ENCODE measurements around the gene TEX9. TPM values are rescaled to one million over a fixed set of nuclear protein-coding genes. Genes with fewer than 3 reads are reported as not detected.

Gene TEX9
- total RNA-seq, 1 experiment from 2014 or later, result 4.1 TPM

DNA sequence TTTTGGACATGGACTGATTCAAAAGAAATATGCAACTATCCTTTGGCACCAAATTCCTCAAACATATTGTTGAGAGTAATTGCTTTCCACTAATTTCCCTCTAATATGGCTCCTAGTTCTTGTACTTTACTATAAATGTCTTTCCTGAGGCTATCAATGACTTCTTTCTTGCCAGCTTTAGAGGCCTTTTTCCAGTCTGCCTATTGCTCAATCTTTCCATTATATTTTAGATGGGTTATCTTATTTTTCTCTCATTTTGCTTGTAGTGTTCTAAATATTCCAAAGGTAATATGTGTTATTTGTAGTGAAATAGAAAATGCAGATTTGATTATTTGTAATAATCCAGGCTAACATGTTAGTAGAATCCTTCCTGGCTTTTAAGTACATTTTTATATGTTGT lies 11.5 kb upstream of the TEX9 start:
- intact Hi-C loops (cut with micrococcal nuclease; ENCODE audit: unreplicated experiment), result no loop called here
- Histone ChIP-seq H3K27ac (ENCODE audit: low read length) (no peak overlapping the region), H3K9me3 (ENCODE audit: control insufficient read depth, insufficient read depth, low read depth, low read length) (no peaks in the 10 kb centered on the region), H3K36me3 (ENCODE audit: control insufficient read depth, insufficient read depth, low read length) (no peaks in the 10 kb centered on the region), H3K4me3 (ENCODE audit: low read depth in 2 of 2, low read length in 2 of 2) (no peak overlapping the region), H3K4me1 (ENCODE audit: control insufficient read depth, insufficient read depth, low read length) (no peaks in the 10 kb centered on the region), H3K27me3 (ENCODE audit: control insufficient read depth, insufficient read depth, low read length) (no peaks in the 10 kb centered on the region)
- ChIA-PET CTCF (no interaction called here), POLR2A (no interaction called here)
- no peak for TF ChIP-seq REST (IDR thresholded peaks at IDR 0.05; ENCODE audit: insufficient read depth in 1 of 2, low read depth in 2 of 2, low read length in 1 of 2)
- TF ChIP-seq TCF7L2 (IDR thresholded peaks at IDR 0.05; ENCODE audit: low read depth, low read length), result no peak
- TF ChIP-seq SIN3A (IDR thresholded peaks at IDR 0.05; ENCODE audit: borderline replicate concordance, insufficient read depth, low read depth, low read length), result no peak
- no peak for TF ChIP-seq CTCF (IDR thresholded peaks at IDR 0.05)
- TF ChIP-seq POLR2AphosphoS5 (IDR thresholded peaks at IDR 0.05; ENCODE audit: low read depth, low read length), result no peak
- BruUV-seq (replicated peaks), result no TSS peak
- DNase-seq (ENCODE audit: low read depth, low spot score) (no peak), ATAC-seq (no peak)
- in situ Hi-C loops (cut with HindIII; ENCODE audit: low pct_unique_long_range_greater_than_20kb, low sequenced_read_pairs), result no loop called here

GRCh38 chr15:56356616-56357015 lies 8.6 kb upstream of the TEX9 start:
- in situ Hi-C loops (cut with HindIII; ENCODE audit: low pct_unique_long_range_greater_than_20kb, low sequenced_read_pairs) (no loop called here), intact Hi-C loops (cut with micrococcal nuclease; ENCODE audit: unreplicated experiment) (no loop called here)
- TF ChIP-seq CTCF (IDR thresholded peaks at IDR 0.05) (no peak), TCF7L2 (IDR thresholded peaks at IDR 0.05; ENCODE audit: low read depth, low read length) (no peak), SIN3A (IDR thresholded peaks at IDR 0.05; ENCODE audit: borderline replicate concordance, insufficient read depth, low read depth, low read length) (no peak), POLR2AphosphoS5 (IDR thresholded peaks at IDR 0.05; ENCODE audit: low read depth, low read length) (no peak), REST (IDR thresholded peaks at IDR 0.05; ENCODE audit: insufficient read depth in 1 of 2, low read depth in 2 of 2, low read length in 1 of 2) (no peak)
- Histone ChIP-seq H3K4me1 (ENCODE audit: control insufficient read depth, insufficient read depth, low read length) (no peaks in the 10 kb centered on the region), H3K9me3 (ENCODE audit: control insufficient read depth, insufficient read depth, low read depth, low read length) (no peaks in the 10 kb centered on the region), H3K27me3 (ENCODE audit: control insufficient read depth, insufficient read depth, low read length) (no peaks in the 10 kb centered on the region), H3K4me3 (ENCODE audit: low read depth in 2 of 2, low read length in 2 of 2) (no peak overlapping the region), H3K27ac (ENCODE audit: low read length) (no peak overlapping the region), H3K36me3 (ENCODE audit: control insufficient read depth, insufficient read depth, low read length) (no peaks in the 10 kb centered on the region)
- no TSS peak for BruUV-seq (replicated peaks)
- DNase-seq (ENCODE audit: low read depth, low spot score) (no peak), ATAC-seq (no peak)
- POLR2A ChIA-PET, result interaction anchor here (0.6 kb wide), 1 partner anchor 903 kb away, joined by 5 read pairs; no protein-coding TSS in a partner anchor
- CTCF ChIA-PET, result no interaction called here

Data from Panc1 (cell line).